ENCODE measurements around the gene ASAP2.

Gene ASAP2

DNA sequence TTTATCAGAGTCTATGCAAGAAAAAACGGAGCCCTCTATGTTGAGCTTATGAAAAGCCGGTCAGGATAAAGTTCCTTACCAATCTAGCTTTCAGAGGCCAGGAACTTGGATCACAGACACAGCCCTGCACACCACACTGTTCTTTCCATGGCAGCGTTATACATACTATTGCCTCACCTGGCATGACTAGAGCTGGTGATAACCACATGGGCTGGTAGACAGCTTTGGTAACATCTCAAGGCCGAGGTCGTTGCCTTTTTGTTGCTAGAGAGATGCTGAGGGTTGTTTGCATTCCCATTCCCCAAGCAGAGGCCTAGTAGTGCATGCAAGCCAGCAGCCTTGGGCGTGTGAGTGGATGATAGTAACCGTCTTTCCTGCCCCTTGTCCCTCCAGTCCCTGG is 138.7 kb downstream of the ASAP2 start:
- TF ChIP-seq EZH2phosphoT487 (IDR thresholded peaks at IDR 0.05; ENCODE audit: borderline replicate concordance), result no peak
- TF ChIP-seq, protein P1, sequence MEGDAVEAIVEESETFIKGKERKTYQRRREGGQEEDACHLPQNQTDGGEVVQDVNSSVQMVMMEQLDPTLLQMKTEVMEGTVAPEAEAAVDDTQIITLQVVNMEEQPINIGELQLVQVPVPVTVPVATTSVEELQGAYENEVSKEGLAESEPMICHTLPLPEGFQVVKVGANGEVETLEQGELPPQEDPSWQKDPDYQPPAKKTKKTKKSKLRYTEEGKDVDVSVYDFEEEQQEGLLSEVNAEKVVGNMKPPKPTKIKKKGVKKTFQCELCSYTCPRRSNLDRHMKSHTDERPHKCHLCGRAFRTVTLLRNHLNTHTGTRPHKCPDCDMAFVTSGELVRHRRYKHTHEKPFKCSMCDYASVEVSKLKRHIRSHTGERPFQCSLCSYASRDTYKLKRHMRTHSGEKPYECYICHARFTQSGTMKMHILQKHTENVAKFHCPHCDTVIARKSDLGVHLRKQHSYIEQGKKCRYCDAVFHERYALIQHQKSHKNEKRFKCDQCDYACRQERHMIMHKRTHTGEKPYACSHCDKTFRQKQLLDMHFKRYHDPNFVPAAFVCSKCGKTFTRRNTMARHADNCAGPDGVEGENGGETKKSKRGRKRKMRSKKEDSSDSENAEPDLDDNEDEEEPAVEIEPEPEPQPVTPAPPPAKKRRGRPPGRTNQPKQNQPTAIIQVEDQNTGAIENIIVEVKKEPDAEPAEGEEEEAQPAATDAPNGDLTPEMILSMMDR (conservative IDR thresholded peaks at IDR 0.05; ENCODE audit: low read length), result no peak
- Histone ChIP-seq H4K20me1 (ENCODE audit: insufficient read depth, low read length, poor library complexity, severe bottlenecking) (no peaks in the 10 kb centered on the region), H3K79me2 (ENCODE audit: insufficient read depth, low read length) (no peaks in the 10 kb centered on the region), H3K27me3 (ENCODE audit: insufficient read depth, low read length, poor library complexity, severe bottlenecking) (no peaks in the 10 kb centered on the region), H3K9me3 (ENCODE audit: insufficient read depth, low read depth, low read length) (no peaks in the 10 kb centered on the region), H3K9ac (ENCODE audit: low read depth, low read length, poor library complexity, severe bottlenecking) (no peak overlapping the region), H3K9me2 (replicated peaks; ENCODE audit: low read depth, low read length) (no peaks in the 10 kb centered on the region), H3K36me3 (ENCODE audit: insufficient read depth, low read length) (peaks cover 10% of the 10 kb centered on the region; the same call in 1 of the 2 replicates), H3K4me2 (ENCODE audit: low read depth, low read length, poor library complexity, severe bottlenecking) (no peak overlapping the region), H2AFZ (ENCODE audit: low read length) (no peak overlapping the region), H3K4me3 (ENCODE audit: low read length, poor library complexity, severe bottlenecking) (no peak overlapping the region), H3F3A (ENCODE audit: low read depth) (no peaks in the 10 kb centered on the region), H3K4me1 (ENCODE audit: insufficient read depth, low read length, poor library complexity, severe bottlenecking) (no peaks in the 10 kb centered on the region)

DNA sequence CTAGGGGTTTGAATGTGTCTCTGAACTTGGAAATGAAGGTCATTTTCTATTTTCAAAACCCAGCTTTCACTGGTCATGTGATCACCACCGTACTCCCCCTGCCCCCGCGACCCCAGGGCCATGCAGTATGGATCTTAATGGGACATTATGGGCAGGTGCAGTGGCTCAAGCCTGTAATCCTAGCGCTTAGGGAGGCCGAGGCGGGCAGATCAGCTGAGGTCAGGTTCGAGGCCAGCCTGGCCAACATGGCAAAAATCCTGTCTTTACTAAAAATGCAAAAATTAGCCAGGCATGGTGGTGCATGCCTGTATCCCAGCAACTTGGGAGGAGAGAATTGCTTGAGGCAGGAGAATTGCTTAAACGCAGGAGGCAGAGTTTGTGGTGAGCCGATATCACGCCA is 139.4 kb downstream of the ASAP2 start:
- H3K27me3 ChIP-seq (ENCODE audit: insufficient read depth, low read length, poor library complexity, severe bottlenecking), result no peaks in the 10 kb centered on the region
- no peaks in the 10 kb centered on the region for H4K20me1 ChIP-seq (ENCODE audit: insufficient read depth, low read length, poor library complexity, severe bottlenecking)
- H3K36me3 ChIP-seq (ENCODE audit: insufficient read depth, low read length), result peaks cover 16% of the 10 kb centered on the region; the same call in 1 of the 2 replicates
- H3K9me3 ChIP-seq (ENCODE audit: insufficient read depth, low read depth, low read length), result no peaks in the 10 kb centered on the region
- no peak overlapping the region for H3K9ac ChIP-seq (ENCODE audit: low read depth, low read length, poor library complexity, severe bottlenecking)
- H3K4me2 ChIP-seq (ENCODE audit: low read depth, low read length, poor library complexity, severe bottlenecking), result no peak overlapping the region
- TF ChIP-seq EZH2phosphoT487 (IDR thresholded peaks at IDR 0.05; ENCODE audit: borderline replicate concordance), result no peak
- TF ChIP-seq, protein P1 (conservative IDR thresholded peaks at IDR 0.05; ENCODE audit: low read length), result no peak
- no peak overlapping the region for H2AFZ ChIP-seq (ENCODE audit: low read length)
- H3K4me1 ChIP-seq (ENCODE audit: insufficient read depth, low read length, poor library complexity, severe bottlenecking), result no peaks in the 10 kb centered on the region
- H3K9me2 ChIP-seq (replicated peaks; ENCODE audit: low read depth, low read length), result no peaks in the 10 kb centered on the region
- H3K79me2 ChIP-seq (ENCODE audit: insufficient read depth, low read length), result no peaks in the 10 kb centered on the region
- no peak overlapping the region for H3K4me3 ChIP-seq (ENCODE audit: low read length, poor library complexity, severe bottlenecking)
- no peaks in the 10 kb centered on the region for H3F3A ChIP-seq (ENCODE audit: low read depth)

DNA sequence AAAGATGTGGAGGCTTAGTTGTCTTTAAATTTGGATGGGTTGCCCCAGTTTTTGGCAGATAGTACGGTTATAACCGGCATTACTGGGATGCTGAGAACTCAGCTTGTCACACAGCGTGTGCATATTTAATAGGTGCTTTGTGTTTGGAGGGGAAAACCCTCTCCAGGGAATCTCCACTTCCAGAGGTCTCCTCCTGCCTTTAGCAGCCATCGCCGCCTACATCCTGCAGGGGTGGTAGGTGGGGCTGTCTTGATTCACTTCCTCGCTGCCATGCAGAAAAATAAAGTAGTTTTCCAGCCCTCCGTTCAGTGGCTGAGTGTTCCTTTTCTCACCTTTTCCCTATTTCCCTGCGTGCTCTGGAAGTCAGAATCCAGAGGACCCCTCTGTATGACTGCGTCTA is 140.3 kb downstream of the ASAP2 start:
- Histone ChIP-seq H3K4me3 (ENCODE audit: low read length, poor library complexity, severe bottlenecking) (no peak overlapping the region), H4K20me1 (ENCODE audit: insufficient read depth, low read length, poor library complexity, severe bottlenecking) (no peaks in the 10 kb centered on the region), H3K9me3 (ENCODE audit: insufficient read depth, low read depth, low read length) (no peaks in the 10 kb centered on the region), H3K9me2 (replicated peaks; ENCODE audit: low read depth, low read length) (no peaks in the 10 kb centered on the region), H3F3A (ENCODE audit: low read depth) (no peaks in the 10 kb centered on the region), H3K27me3 (ENCODE audit: insufficient read depth, low read length, poor library complexity, severe bottlenecking) (no peaks in the 10 kb centered on the region), H3K4me2 (ENCODE audit: low read depth, low read length, poor library complexity, severe bottlenecking) (no peak overlapping the region), H3K9ac (ENCODE audit: low read depth, low read length, poor library complexity, severe bottlenecking) (no peak overlapping the region), H3K36me3 (ENCODE audit: insufficient read depth, low read length) (peaks cover 20% of the 10 kb centered on the region; the same call in 1 of the 2 replicates), H2AFZ (ENCODE audit: low read length) (no peak overlapping the region), H3K4me1 (ENCODE audit: insufficient read depth, low read length, poor library complexity, severe bottlenecking) (no peaks in the 10 kb centered on the region), H3K79me2 (ENCODE audit: insufficient read depth, low read length) (no peaks in the 10 kb centered on the region)
- TF ChIP-seq, protein P1 (conservative IDR thresholded peaks at IDR 0.05; ENCODE audit: low read length), result no peak
- no peak for TF ChIP-seq EZH2phosphoT487 (IDR thresholded peaks at IDR 0.05; ENCODE audit: borderline replicate concordance)
